Measurements from ENCODE around the gene NFASC.

DNA sequence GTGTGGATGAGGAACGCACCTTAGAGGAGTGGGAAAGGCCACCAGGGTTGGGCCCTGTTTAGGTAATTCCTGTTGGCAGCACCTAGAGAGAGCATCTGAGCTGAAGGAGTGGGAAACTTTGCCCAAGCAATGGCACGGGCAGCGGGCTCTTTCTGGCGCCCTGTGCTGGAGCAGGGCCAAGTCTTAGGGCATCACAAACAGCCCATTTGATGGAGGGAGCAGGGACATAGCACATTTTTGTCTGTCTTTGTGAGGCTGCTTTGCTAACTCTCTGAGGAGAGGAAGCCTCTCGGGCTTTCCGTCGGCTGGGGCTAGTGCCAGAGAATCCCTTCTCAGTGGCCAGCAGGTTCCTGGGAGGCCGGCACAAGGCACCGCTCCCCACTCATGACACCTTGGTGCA is 149.8 kb downstream of the NFASC start:
- no peak for TF ChIP-seq CTCF (IDR thresholded peaks at IDR 0.05)
- TF ChIP-seq EP300 (IDR thresholded peaks at IDR 0.05), result no peak
- TF ChIP-seq POLR2AphosphoS5 (IDR thresholded peaks at IDR 0.05), result no peak

All from suprapubic skin (tissue), 4 donors.